GM18511 (cell line): ENCODE results near the gene BTG1.
A peak's percentile ranks its signal among the peaks of the same experiment; 100 is the strongest.

Experiments used
- ATAC-seq: cut with Tn5 transposase; IDR thresholded peaks from one replicate; pipeline ENCODE4 v1.9.1; 2021; ENCODE audit warnings: mild to moderate bottlenecking, moderate library complexity; ENCODE audit not compliant: unreplicated experiment

Gene BTG1

DNA sequence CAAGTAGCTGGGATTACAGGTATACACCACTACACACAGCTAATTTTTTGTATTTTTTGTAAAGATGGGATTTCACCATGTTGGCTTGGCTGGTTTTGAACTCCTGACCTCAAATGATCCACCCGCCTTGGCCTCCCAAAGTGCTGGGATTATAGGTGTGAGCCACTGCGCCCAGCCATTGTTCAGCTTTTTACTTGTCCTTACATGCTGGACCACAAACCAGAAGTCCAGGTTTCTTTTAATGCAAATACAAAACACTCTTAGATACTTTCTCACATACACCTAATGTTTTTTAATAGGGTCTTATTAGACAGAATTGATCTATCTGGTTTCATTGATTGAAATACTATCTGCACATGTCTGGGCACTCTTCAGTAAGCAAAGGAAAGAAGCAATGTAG is 40.5 kb downstream of the BTG1 start:
- no peak for ATAC-seq

DNA sequence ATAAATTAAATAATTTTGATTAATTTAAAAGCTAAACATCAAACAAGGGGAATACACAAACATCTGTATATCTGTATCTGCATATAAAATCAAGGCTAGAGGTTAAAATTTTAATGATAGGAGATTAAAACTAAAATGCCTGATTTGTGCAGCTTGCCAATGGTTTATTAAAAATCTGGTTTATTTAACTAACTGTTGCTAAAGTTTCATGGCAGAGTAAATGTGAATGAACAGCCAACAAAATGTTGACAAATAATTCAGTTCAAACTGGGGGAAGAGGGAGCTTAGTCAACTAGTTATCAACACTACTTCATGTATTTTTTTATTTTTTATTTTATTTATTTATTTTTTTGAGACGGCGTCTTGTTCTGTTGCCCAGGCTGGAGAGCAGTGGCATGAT is 43.0 kb downstream of the BTG1 start:
- no peak for ATAC-seq

DNA sequence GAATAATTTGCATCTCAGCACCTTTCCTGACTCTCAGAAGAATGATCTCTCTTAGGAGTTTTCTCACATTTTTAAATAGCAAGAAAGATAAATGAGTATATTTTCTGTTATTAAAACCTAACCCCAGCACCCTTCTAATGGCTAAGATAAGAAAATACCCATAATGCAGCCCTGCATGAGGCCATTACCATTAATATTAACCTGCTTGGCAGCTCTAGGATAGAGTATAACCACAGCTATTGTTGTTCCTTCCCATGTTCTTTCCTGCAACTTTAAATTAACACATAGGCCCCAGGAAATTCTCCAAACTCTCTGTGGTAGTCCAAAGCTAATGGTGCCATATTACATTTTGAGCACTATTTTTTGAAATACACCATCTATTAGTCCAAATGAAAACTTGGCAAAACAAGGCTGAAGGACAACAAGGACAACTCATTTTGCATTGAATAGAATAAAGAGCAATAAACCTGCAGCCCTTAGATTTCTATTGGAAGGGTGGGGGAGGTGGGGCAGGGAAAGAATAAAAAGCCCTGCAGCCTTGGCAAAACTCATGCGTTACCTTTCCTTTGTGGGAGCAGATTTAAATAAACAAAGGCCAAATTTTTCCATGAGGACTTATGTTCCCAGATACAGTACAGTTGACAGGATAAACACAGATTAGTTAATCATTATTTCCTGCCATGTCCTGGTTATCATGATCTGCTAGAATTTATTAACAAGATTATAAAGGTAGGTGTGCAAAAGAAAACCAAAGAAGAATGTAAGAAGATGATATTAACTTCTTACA is 46.9 kb downstream of the BTG1 start:
- no peak for ATAC-seq

DNA sequence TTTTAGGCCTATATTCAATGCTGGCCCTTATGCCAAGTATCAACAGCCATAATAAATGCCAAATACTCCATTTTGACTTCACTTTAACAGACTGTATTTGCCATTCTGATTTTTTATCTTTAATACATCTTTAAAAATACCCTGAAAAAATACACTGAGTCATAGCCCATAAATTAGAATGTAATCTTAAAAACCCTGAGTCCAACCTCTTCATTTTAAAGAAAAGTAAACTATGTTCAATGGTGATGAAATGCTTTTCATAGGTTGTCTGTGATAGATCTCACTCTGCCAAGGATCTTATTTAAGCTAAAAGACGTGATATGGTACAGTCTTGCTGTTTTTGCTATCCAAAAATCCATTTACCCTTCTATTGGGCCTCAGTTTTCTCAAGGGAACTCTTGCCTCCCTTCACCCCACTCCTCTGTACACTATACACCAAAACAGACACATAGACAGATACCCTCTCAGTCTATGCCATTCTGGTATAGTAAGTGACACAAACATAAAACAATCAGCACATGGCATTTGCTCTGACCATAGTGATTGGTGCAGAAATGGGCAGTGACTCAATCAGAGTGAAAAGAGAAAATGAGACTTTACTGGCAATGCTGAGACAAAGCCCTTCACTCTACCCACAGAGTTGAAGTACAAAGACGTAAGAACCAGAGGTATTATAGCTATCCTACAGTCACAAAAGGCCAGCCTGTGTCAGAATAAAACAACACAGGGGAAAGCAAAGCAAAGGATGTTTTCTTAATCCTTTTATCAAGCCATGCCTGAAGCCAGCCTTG is 49.1 kb downstream of the BTG1 start:
- no peak for ATAC-seq

DNA sequence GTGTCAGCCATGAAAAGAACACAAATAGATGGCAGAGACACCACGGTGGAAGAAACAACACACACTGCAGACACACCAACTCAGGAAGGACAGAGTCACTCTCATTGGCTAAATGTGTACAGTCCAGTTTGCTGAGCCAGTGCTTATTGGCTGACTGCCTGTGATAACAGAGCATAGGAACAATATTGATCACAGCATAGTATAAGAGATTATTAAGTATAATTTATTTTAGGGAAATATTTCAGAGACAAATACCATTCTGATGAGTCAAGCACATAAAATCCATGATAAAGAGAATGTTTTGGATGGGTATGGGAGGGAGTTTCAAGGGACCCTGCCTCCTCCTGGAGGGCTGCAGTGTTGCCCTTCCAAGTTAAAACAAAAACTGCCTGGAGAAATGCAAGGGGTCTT is 50.9 kb downstream of the BTG1 start:
- peak; percentile 49 for ATAC-seq

DNA sequence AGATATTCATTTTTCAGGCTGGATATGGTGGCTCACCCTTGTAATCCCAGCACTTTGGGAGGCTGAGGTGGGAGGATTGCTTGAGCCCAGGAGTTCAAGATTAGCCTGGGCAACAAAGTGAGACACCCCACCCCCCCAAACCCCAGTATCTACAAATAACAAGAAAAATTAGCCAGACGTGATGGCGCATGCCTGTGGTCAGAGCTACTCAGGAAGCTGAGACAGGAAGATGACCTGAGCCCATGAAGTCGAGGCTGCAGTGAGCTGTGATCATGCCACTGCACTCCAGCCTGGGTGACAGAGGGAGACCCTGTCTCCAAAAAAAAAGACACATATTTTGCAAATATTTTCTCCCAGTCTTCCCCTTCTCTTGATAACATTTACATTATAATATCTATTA is 51.3 kb downstream of the BTG1 start:
- ATAC-seq = peak; percentile 86
